ENCODE data around the gene SPEF1.

The SPEF1 gene

DNA sequence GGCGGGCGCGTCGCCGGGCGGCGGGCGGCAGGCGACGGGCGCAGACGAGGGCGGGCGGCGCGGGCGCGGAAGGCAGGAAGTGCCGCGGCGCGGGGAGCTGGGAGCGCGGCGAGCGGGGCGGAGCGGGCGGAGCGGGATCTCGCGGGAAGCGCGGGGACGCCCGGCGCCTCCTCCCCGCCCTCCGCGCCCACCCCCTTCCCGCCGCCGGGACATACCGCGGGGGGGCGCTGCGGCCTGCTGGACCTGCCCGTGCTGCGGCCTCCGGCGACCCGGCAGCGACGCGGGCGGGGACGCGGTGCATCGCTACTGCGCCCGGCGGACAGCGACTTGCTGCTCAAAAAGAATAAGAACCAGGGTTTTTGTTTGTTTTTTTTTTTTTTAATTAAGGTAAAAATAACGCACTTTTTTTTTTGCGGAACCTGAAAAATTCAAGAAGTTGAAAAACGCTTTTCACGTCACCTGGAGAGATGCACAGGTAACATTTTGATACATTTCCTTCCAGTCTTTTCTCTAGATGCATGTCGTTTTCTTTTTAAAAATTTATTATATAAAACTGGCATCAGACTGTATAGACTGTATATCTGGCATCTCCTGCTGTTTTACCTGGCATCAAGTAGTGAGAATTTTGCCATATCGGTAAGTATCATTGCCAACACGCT lies 5.5 kb upstream of the SPEF1 start, which contains the start of gene CENPB:
Gene CENPB, minus strand, starts transcription at position 76 of the 659 bp plus-strand sequence. CDS start 257 bp downstream, outside the sequence.
- DNase-seq = peak; percentile 67

DNA sequence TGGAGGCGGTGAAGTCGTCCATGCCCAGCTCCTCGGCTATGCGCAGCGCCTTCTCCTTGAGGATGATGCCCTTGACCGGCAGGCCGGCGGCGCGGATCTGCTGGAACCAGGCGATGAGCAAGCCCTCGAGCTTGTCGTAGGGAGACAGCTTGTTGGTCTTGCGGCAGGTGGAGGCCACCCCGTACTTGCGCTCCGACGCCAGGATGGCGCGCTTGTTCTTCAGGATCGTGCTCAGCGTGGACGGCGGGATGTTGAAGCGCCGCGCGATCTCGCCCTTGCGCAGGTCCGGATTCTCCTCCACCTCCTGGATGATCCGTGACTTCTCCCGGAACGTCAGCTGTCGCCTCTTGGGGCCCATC lies 4.9 kb upstream of the SPEF1 start:
- peak; percentile 4 for DNase-seq

DNA sequence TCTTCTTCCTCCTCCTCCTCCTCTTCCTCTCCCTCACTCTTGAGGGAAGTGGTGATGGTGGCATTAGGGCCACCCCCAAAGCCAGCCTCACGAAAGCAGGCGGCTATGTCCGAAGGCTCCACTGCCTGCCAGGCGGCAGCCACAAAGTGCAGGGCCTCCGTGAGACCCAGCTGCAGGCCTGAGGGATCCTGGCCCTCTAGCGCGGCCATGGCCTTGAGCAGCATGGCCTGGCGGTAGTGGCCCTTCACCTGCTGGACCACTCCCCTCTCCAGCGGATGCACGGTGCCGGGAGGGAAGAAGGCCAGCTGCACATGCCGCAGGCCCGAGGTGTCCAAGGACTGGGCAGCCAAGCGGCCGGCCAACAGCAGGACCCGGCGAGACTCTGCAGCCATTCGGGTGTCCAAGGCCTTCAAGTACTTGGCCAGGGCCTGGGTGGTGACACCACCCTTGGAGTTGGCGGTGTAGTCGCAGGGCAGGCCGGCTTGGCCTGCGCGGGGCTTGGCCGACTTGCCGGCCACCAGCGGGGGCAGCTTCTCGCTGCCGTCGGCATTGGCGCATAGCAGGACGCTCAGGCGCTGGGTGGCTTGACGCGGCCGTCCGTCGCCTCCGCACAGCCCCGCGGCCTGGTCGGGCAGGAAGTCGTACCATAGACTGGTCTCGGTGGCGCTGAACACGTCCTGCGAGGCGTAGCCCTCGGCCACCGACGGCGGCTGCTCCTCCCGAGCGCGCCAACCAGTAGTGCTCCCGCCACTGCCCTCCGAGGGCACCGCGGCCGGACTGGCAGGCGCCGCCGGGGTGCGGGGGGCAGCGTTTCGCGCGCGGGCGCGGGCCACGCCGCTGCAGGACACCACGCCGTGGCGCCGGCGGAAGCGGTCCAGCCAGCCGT lies 4.2 kb upstream of the SPEF1 start:
- DNase-seq = no peak

DNA sequence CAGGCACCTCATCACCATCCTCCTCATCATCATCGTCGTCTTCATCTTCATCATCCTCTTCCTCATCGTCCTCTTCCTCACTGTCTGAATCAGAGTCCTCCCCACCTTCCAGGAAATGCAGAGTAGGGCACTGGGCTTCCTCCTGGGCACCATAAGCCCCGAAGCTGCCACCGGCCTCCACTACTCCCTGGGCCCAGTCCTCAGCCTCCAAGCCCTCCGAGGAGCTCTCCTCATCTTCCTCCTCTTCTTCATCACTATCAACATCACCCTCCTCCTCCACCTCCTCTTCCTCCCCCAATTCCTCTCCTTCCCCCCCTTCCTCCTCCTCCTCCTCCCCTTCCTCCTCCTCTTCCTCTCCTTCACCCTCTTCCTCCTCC lies 3.6 kb upstream of the SPEF1 start:
- no peak for DNase-seq

DNA sequence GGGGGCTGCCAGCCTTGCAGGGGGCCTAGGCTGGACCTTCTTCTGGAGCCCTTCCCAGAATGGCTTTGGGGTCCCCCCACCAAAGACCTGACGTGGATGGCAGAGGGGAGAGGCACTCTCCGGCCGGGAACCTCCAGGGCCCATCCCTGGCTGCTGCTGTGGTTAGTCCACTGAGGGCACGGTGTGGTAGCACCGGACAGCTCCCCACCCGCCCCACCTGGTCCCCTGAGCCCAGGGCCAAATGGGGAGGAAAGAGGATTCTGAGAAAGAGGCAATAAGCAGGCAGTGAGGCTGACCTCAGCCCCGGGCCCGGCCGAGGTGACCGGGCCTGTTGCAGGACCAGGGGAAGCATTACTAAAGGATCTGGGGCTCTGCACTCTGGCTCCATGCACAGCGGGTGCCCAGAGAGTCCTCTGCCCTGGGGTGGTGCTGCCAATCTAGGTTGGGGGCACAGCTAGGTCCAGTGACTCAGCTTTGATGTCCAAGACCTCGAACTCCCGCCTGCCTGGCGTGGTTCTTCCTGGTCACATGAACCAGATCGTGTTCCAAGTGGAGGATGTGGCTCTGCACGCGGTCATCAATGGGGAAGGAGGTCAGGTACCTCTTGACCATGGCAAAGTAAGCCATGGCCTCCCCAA lies 3.1 kb upstream of the SPEF1 start:
- no peak for DNase-seq

DNA sequence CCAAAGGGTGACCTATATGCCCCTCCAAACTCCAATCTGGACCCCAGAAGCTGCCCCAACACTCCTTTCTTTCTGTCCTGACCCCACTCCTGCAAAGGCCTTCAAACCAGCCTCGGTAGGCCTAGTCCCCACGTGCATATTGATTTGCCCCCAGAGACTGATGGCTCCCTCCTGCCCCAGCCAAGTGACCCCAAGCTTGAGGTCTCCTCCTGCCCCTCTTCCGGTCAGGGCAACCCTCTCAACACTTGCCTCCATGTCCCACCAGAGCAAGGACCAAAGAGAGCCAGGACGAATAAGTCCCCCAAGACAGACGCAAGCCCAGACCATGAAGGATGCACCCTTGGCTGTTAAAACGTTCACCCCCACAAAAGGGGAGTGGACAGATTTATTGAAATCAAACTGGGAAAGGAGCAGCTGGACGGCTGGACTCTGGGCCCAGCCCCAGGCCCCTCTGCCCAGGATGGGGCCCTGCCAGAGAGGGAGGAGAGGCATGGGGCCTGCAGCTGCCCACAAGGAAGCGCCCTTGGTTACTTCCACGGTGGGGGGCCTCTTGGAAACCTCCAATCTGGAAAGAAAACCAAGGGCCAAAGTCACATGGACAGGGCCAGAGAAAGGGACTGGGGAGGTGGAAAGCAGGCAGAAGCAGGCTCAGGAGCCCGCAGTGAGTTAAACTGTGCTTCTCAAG lies 2.4 kb upstream of the SPEF1 start:
- DNase-seq = no peak

DNA sequence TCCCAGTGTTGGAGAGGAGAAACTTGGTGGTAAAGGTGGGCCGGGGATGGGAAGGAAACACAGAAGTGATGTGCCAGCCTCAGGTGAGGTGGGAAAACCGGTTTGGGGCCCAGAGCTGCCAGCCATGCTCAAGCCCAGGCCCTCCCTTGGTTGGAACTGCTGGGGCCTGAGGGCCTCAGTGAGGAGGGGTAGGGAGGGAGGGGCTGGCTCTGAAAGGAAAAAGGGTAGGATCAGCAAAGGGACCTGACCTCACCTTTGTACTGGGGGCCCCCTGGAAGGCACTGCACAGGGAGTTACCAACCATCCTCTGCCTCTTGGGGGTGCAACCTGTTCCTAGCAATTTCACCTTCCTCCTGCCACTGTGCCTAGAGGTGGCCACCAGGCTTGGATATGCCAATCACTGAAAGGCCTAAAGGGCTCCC lies 1.8 kb upstream of the SPEF1 start:
- DNase-seq = no peak

DNA sequence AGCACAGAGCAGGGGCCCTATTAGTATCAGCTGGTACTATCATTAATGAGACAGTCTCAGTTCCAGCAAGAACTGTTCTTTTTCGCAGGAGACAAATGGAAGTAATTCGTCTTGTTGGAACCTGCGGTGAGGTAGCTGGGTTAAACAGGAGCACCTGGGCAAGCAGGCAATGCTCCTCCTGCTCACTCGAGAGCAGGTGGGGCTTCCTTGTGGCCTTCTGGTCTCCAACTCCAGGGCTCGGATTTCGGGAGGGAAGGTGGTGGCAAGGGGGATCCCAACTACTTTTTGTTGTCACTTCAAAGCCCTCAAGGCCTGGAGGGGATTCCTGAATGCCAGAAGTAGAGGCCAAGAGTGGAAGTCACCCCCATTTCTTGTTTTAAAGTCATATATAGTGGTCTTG lies 1.3 kb upstream of the SPEF1 start:
- no peak for DNase-seq

DNA sequence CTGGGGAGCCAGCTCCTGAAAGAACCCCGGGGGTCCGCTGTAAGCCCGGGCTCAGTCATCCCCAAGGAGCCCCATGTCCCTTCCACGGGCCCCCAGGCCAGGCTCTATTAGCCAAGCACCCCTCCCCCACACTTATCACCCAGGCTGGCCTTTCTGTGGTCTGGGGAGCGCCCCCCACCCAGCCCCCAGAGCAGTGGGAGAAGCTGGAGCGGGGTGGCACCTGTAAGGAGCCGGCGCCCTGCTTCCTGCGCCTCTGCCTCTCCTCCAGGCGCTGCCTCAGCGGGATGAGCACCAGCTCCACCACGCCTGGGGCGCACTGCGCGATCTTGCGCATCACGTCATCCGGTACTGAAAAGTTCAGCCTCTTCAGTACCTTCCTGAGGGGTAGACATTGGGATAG lies 2.3 kb downstream of the SPEF1 start:
- DNase-seq = no peak

DNA sequence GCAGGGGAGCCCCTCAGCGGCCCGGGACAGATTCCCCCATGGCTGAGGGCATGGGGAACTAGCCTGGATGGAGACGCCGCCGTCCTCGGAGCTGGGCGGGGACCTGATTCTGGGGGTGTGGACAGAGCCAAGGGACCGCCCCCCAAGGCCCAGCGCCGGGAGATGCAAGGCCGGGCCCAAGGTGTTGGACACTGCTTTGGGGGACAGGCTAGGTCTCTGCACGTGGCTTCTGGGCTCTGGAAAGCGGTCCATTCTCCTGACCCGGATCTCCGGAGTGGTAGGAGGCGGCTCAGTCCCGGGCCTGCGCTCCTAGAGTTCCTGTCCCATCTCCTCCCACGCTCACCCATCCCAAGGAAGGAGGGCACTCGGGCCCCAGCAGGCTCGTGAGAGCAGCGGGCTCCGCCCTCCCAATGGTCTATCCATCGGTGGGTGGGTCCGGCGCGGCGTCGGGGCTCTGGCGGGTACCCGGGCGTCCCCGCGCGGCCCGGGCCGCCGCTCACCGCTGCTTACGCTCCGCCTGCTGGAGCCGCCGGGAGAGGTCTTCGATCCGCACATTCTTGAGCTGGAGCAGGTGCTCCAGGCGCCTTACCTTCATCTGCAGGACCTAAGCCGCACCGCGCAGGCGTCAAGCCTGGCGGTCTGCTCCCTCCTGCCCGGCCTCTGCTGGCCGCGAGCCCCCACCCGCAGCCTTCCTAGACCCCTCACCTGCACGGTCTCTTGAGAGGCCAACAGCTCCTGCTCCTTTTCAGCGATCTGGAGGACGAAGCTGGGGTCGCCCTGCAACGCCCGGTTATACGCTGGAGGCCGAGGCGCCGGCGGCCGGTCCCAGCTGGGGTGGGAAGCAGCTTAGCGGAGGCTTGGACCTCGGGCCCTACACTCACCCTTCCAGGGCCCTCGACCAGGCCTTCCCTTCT lies 3.3 kb downstream of the SPEF1 start:
- DNase-seq = peak; percentile 27

DNA sequence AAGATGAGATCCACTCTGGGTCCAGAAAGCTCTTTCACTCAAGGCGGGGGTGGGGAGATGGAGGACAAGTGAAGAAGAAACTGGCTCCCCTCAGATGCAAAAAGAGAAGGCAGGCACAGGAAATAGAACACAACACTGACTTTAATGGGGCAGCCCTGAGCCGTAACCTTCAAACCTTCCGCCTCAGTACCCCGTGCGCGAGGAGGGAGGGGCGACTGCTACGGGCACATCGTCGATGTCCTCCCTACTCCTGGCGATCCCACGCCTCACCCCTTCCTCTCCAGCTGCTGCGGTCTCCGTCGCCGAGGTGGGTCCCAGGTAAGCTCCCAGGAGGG lies 3.9 kb downstream of the SPEF1 start:
- no peak for DNase-seq

DNA sequence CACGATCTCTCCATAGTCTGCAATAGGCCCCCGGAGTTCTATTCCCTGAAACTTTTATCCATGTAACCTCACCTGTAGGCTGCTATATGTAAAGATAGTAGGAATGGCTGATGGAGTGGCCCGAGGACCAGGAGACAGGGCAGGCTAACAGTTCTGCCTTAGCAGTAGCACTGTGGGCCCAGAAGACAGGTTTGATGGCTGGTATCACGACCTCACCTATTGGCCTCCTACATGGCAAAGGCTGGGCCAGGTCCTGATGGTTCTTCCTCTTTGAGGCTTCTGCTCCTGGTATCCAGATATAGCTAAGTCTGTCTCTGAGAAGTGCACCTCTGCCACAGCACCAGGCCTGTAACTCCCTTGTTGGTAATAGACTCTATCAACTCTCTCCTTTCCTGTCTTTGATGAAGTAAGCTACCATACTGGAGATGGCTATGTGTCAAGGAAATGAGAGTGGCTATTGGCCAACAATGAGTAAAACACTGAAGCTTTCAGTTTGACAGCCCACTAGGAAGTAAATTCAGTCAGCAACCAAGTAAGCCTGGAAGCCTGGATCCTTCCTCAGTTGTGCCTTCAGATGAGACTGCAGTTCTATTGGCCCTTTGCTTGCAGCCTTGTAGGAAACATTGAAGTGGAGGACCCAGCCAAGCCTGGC lies 5.7 kb downstream of the SPEF1 start:
- no peak for DNase-seq

DNA sequence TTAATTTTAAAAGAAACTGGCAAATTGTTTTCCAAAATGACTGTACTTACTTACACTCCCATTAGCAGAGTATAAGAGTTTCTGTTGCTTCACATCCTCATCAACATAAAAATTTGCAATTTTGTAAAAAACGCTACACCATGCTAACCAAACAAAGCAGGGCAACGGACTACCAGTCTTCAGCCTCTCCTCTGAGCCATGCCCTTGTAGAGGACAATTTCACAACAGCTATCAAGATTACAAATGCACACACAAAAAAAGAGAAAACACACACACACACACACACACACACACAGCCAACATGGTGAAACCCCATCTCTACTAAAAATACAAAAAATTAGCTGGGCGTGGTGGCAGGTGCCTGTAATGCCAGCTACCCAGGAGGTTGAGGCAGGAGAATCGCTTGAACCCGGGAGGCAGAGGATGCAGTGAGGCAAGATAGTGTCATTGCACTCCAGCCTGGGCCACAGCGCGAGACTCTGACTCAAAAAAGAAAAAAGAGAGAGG lies 9.6 kb downstream of the SPEF1 start:
- DNase-seq = no peak

DNA sequence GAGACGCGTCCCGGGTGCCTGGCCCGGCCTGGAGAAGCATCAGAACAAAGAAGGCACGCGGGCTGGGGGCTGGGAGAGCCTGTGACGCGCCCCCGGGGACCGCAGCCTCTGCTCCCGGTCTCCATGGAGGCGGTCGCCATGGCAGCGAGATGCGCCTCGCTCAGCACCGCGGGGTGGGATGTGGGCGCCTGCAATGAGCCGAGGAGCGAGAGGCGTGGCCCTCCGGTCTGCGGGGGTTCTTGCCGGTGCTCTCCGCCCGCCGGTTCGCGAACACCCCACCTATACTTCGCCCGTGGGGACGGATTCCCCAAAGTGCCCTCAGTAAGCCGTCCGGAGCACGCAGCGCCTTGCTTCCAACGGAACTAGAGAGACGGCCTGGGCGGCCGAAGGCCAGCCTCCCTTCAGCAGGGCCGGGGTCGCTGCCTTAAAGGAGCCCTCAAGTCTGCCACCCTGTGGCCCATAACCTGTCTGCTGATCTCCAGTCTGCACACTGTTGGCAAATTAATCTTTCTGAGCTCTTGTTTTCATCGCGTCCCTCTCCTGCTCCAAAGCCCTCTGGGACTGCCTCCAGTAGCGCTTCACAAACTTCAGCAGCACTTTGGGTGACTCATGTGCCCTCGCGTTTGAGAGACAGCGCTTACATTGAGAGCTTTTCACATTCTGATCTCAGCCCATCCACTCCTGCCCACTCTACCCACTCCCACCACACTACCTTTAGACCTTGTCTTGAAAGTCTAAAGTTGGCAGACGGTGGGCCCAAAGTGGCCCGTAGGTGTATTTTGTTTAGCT lies 12.7 kb downstream of the SPEF1 start:
- peak; percentile 59 for DNase-seq

DNA sequence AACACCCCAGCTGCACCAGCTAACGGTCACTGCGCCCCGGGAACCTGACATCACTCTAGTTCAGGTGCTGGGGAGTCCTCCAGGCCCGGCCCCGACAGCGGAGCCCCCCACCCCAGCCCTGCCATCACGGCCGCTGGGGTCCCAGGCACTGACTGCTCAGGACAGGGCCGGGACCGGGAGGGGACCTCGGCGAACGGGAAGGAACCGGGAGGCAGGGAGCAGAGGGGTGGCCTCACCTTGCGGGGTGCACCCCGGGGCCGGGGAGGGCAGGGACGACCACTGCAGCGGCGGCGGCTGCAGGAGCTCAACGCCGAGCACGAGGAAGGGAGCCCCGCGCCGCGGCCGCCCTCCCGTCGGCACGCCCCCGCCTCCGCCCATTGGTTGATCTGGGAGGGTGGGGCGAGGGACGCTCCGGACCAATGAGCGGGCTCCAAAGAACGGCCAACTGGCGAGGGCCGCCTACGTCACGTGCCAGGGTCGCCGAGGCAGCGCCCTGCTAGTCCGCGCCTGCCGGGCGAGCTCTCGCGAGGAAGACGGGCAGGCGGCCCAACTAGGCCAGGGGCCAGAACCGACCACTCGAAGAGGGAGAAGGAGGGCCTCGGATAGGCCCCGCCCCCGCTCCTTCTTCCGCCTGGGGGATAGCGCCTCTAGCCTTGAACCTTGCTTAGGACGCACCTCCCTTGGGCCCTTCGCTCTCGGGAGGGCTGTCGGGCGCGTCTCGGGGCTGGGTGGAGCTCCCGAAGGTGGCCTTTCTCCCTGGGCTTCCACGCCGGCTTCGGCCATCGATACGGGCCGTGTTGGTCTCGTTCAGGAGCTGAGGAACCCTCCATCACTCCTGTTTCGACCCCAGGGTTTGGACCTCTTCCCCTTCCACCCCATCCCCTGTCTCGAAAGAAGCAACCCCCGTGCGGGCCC lies 13.6 kb downstream of the SPEF1 start, which contains the start of gene ADISSP:
Gene ADISSP, minus strand, starts transcription at position 327 of the 915 bp plus-strand sequence. CDS start 7,653 bp downstream, outside the sequence.
- peak; percentile 96 for DNase-seq

DNA sequence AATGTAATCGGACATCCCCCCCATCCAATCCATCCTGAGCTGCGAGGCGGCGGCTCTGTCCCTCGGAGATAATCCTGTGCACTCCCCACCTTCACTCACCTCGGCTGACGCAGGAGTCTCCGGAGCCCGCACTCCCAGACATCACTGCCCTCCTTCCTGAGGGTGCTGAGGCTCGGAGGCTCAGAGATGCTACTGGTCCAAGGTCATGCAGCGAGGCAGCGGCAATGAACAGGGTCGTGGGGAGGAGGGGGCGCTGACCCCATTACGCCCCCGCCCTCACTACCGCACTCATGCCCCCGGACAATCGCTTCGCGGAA lies 14.2 kb downstream of the SPEF1 start:
- no peak for DNase-seq

DNA sequence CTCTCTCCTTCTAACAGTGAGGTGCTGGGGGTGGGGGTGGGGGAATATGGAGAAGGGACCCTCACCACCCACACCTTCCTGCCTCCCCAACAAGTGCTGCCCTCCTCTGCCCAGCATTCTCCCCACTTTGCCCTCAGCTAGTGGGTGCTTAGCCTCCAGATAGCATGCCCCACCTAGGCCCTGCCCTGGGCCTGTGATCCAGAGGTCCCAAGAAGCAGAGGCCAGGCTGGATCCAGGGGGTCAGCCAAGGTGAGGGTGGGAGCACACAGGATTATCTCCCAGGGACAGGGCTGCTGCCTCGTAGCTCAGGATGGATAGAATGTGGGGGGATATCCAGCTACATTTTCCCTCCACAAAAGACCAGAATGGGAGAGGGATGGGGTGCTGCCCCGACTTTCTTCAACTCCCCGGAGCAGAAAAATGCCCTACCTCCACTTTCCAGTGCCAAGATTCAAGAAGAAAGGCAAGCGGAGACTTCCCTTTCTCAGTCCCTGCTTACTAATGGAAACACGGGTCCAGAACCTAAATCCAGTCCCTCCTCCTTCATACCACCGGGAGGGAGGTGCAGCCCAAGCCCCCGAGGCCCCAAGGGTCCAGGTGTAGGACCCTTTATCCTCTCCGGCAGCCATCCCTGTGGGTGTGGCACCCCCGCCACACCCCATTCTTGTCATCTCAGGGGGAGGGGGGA lies 14.7 kb downstream of the SPEF1 start:
- DNase-seq = no peak

DNA sequence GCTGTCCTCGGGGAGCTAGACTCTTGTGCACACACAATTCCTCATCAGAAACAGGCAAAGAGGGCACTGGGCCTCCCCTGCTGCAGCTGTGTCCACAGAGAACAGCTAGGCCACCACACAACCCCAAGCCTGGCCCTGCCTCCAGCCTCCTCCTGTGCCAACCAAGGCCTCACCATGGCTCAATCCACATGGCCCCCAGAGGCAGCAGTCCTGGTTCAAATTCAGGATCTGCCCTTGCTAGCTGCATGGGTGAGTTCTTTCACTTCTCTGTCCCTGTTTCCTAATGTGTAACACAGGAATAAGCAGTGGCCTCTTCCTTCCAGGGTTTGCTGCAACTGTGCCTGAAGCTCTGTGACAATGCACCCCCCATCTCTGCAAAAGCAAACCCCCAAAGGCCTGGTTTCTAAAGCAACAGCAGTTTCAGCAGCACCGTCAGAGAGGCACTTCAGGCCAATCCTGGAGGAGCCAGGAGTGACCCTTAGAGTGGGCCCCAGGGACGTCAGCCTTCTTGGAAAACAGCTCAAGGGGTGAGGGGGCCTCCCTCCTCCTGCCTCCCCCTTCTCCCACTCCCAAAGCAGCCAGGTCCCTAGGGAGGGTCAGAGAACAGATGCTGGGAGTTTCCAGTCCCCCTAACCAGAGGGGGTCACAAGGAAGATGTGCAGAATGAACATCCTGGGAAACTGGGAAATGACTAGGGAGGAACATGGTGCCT lies 15.9 kb downstream of the SPEF1 start:
- DNase-seq = no peak

Measured in DMS 273 treated with DMSO at 0.1 percent for 48 hours (cell line).